GM12878 (cell line): ENCODE data around the gene CHIC2. TPM values are rescaled to one million over a fixed set of nuclear protein-coding genes. Genes with fewer than 3 reads are reported as not detected.

Experiments
- ATAC-seq: fragments of 200-7000 bp; cut with Tn5 transposase; 3 replicates; pipeline ENCODE4 v1.9.1; 2020; ENCODE audit warnings: mild to moderate bottlenecking, moderate library complexity
- BruUV-seq: library from RNA; stranded (reverse); fragments of 400-500 nt; replicated peaks from 2 replicates; lab custom pipeline; 2021; lab: Mats Ljungman, UMichigan
- CTCF ChIA-PET: fragments of 300-600 bp; sonication (Branson Sonifier 250); formaldehyde crosslinking; extraction: SDS; loops from one replicate; lab custom pipeline; 2021; ENCODE audit warnings: inconsistent platforms; lab: Yijun Ruan, JAX
- POLR2A ChIA-PET: fragments of 350-600 bp; formaldehyde crosslinking; extraction: SDS; loops from one replicate; lab custom pipeline; 2021; ENCODE audit warnings: inconsistent platforms; lab: Charles Lee
- RAD21 ChIA-PET: fragments of 300-600 bp; sonication (Branson Sonifier 250); formaldehyde crosslinking; loops from one replicate; lab custom pipeline; 2023; ENCODE audit warnings: antibody characterized with exemption; ENCODE audit not compliant: unreplicated experiment; lab: Charles Lee
- SMC1A ChIA-PET: fragments of 300-600 bp; sonication (Branson Sonifier 250); formaldehyde crosslinking; loops from one replicate; lab custom pipeline; 2023; ENCODE audit not compliant: unreplicated experiment, uncharacterized antibody; lab: Charles Lee
- DNase-seq: peaks from one replicate; pipeline ENCODE4 v3.0.0-alpha.2; 2011; ENCODE audit warnings: low read depth, low spot score
- FAIRE-seq: peaks from 3 replicates; lab custom pipeline; 2011; peaks lifted over from hg19 to GRCh38; lab: Jason Lieb, UNC
- H2AFZ ChIP-seq: 2 replicates; pipeline ENCODE4 v1.6.0; 2011; ENCODE audit warnings: low read depth, low read length, control low read depth; ENCODE audit not compliant: control insufficient read depth
- H3K27ac ChIP-seq: 2 replicates; pipeline ENCODE4 v1.5.1; 2011; ENCODE audit warnings: control low read depth; ENCODE audit not compliant: control insufficient read depth, insufficient read depth
- H3K27me3 ChIP-seq, 2 experiments: replicated peaks in 1 of 2; 2 replicates each; pipeline versions ENCODE4 v1.6.0 to v1.6.1; 2011; ENCODE audit warnings: low read length in 1 of 2; ENCODE audit not compliant: control insufficient read depth in 2 of 2, insufficient read depth in 2 of 2
- H3K36me3 ChIP-seq, 2 experiments: 2 replicates each; pipeline ENCODE4 v1.5.1; 2011; ENCODE audit warnings: low read length in 1 of 2; ENCODE audit not compliant: control insufficient read depth in 2 of 2, insufficient read depth in 2 of 2
- H3K4me1 ChIP-seq: 2 replicates; pipeline ENCODE4 v1.6.1; 2011; ENCODE audit warnings: mild to moderate bottlenecking, low read length, moderate library complexity, mixed read lengths; ENCODE audit not compliant: control insufficient read depth, insufficient read depth
- H3K4me2 ChIP-seq: 2 replicates; pipeline ENCODE4 v1.6.0; 2011; ENCODE audit warnings: control low read depth; ENCODE audit not compliant: control insufficient read depth, insufficient read depth
- H3K4me3 ChIP-seq: fragments of 200-600 bp; sonication (generic); 2 replicates; pipeline ENCODE4 v1.5.1; 2016
- H3K79me2 ChIP-seq: 2 replicates; pipeline ENCODE4 v1.6.0; 2011; ENCODE audit warnings: low read length; ENCODE audit not compliant: control insufficient read depth, insufficient read depth
- H3K9ac ChIP-seq: 2 replicates; pipeline ENCODE4 v1.8.0; 2011; ENCODE audit warnings: low read length, control low read depth, mixed read lengths; ENCODE audit not compliant: control insufficient read depth, insufficient read depth
- H3K9me3 ChIP-seq: replicated peaks from 3 replicates; pipeline ENCODE4 v1.5.1; 2011; ENCODE audit warnings: mild to moderate bottlenecking, low read length; ENCODE audit not compliant: control insufficient read depth, insufficient read depth
- H4K20me1 ChIP-seq: 2 replicates; pipeline ENCODE4 v1.6.0; 2011; ENCODE audit not compliant: control insufficient read depth, insufficient read depth
- CBX5 ChIP-seq: sonication (generic); IDR thresholded peaks from 2 replicates; pipeline ENCODE4 v1.6.1; 2016; ENCODE audit warnings: low read depth, moderate library complexity, mild to moderate bottlenecking, inconsistent platforms
- HDGF ChIP-seq: fragments of 450-650 bp; IDR thresholded peaks from 2 replicates; pipeline ENCODE4 v1.6.1; 2016; ENCODE audit warnings: antibody characterized with exemption
- NFYB ChIP-seq: IDR thresholded peaks from 2 replicates; pipeline ENCODE4 v1.6.1; 2011; ENCODE audit warnings: low read depth, mild to moderate bottlenecking, low read length, improper control_type of control experiment, moderate library complexity; ENCODE audit not compliant: insufficient read depth
- RELA ChIP-seq: fragments of 450-650 bp; IDR thresholded peaks from 2 replicates; pipeline ENCODE4 v1.8.0; 2014; ENCODE audit warnings: borderline replicate concordance; ENCODE audit not compliant: partially characterized antibody
- TAF1 ChIP-seq: IDR thresholded peaks from 2 replicates; pipeline ENCODE4 v1.6.1; 2011; ENCODE audit warnings: mild to moderate bottlenecking, low read depth, low read length, borderline replicate concordance
- TARDBP ChIP-seq: IDR thresholded peaks from 2 replicates; pipeline ENCODE4 v1.6.1; 2016; ENCODE audit warnings: borderline replicate concordance
- ZBTB33 ChIP-seq: fragments of 450-650 bp; IDR thresholded peaks from 2 replicates; pipeline ENCODE4 v1.6.1; 2017; ENCODE audit warnings: mild to moderate bottlenecking
- WGBS: methylation state at CpG from one replicate; pipeline ENCODE4 v1.1.6; 2016; ENCODE audit warnings: low lambda C conversion rate; ENCODE audit not compliant: insufficient replicate concordance, insufficient coverage; ENCODE audit errors: missing lambda C conversion rate; 5-methylcytosine and 5-hydroxymethylcytosine counted together
- in situ Hi-C: fragments of 300-500 bp; cut with MboI; formaldehyde crosslinking; loops from 9 replicates; pipeline ENCODE4 v1.14.3; 2018; ENCODE audit warnings: mixed read lengths
- intact Hi-C: fragments of 100-400 bp; cut with micrococcal nuclease; formaldehyde crosslinking; loops from one replicate; pipeline ENCODE4 v1.14.2; 2022; ENCODE audit not compliant: unreplicated experiment
- polyA plus RNA-seq, 11 experiments: library from polyadenylated mRNA; depleted of rRNA in 4 of 11; unstranded in 6 of 11; stranded (reverse) in 5 of 11; fragments of >200 nt; fragmentation: Nextera tagmentation in 4 of 11; fragmentation: Illumina TruSeq in 1 of 11; extraction: Ambion mirVana in 4 of 11; extraction: Trizol in 1 of 11; gene quantifications; 1 replicate in 1 of 11; 2 replicates in 10 of 11; pipeline versions ENCODE4 v1.2.1 to v1.2.3, GENCODE V29; 2011 to 2016; ENCODE audit warnings: inconsistent platforms in 2 of 11, missing spikeins in 2 of 11, low read depth in 1 of 11
- total RNA-seq, 4 experiments: library from RNA; depleted of rRNA in 3 of 4; stranded (reverse); fragments of >200 nt in 3 of 4; fragmentation: Illumina TruSeq in 1 of 4; extraction: Trizol in 1 of 4; gene quantifications; 2 replicates each; pipeline versions ENCODE4 v1.2.1 to v1.2.3, GENCODE V29; 2013 to 2021
- TF ChIP-seq, protein P1 (sequence below): fragments of 450-650 bp; formaldehyde crosslinking; IDR thresholded peaks from 2 replicates; pipeline ENCODE4 v1.5.0; 2022; ENCODE audit warnings: mild to moderate bottlenecking, missing genetic modification characterization
- TF ChIP-seq, protein P2 (sequence below): fragments of 150-350 bp; IDR thresholded peaks from 2 replicates; pipeline ENCODE4 v1.6.1; 2014; ENCODE audit warnings: mild to moderate bottlenecking, low read depth, low read length
- TF ChIP-seq, protein P3 (sequence below): fragments of 450-650 bp; conservative IDR thresholded peaks from 2 replicates; pipeline ENCODE4 v1.6.1; 2017; ENCODE audit warnings: mild to moderate bottlenecking, moderate library complexity

Gene CHIC2
- total and polyA plus RNA-seq, 10 of the 15 experiments (the other 5 are each of a cell fraction or from before 2014, with no cell fraction given) = 0.80 to 24.4 (median 12.2) TPM

DNA sequence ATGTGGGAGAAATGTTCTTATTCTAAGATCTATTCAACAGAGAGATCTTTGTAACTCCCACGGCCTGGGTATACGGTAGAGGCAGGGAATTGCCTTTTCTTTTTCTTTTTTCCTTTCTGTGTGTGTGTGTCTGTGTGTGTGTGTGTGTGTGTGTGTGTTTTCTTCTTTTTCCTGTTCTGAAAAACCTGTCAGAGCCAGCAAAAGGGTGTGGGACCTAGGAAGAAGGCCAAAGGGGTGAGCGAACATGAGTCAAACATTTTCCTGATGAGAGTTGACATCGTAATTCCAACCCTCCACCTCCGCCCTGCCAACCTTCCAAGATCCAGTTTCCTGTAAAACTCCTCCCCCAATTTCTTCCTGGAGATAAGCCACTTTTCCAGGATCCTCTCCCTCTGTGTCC is 2.8 kb upstream of the CHIC2 start (continued):
- no peak for TF ChIP-seq TARDBP

DNA sequence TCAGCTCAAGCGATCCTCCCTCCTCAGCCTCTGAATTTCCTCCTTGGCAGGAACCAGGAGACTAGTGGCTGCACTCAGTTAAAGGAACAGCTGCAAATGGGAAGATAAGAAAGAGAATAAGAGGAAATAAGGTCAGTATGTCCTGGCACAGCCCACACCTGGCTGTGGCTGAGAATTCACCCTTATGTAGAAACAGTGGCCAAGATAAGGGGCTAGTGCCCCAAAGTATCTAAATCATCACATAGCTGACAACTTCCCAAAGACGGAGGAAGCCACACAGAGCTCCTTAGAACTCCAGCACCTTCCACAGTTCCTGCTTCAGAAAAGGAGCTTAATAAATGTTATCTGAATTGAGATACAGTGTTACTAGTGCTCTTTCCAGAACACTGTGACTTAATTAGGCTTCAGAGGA is 2.3 kb upstream of the CHIC2 start:
- in situ Hi-C loops = no loop called here
- intact Hi-C loops = loop anchor here (10.0 kb wide), 2 partner anchors 362 to 1352 kb away; no protein-coding TSS in a partner anchor
- CTCF ChIA-PET = interaction anchor here (1.2 kb wide), 1 partner anchor 9 kb away, joined by 3 read pairs; no protein-coding TSS in a partner anchor
- TF ChIP-seq, protein P1, sequence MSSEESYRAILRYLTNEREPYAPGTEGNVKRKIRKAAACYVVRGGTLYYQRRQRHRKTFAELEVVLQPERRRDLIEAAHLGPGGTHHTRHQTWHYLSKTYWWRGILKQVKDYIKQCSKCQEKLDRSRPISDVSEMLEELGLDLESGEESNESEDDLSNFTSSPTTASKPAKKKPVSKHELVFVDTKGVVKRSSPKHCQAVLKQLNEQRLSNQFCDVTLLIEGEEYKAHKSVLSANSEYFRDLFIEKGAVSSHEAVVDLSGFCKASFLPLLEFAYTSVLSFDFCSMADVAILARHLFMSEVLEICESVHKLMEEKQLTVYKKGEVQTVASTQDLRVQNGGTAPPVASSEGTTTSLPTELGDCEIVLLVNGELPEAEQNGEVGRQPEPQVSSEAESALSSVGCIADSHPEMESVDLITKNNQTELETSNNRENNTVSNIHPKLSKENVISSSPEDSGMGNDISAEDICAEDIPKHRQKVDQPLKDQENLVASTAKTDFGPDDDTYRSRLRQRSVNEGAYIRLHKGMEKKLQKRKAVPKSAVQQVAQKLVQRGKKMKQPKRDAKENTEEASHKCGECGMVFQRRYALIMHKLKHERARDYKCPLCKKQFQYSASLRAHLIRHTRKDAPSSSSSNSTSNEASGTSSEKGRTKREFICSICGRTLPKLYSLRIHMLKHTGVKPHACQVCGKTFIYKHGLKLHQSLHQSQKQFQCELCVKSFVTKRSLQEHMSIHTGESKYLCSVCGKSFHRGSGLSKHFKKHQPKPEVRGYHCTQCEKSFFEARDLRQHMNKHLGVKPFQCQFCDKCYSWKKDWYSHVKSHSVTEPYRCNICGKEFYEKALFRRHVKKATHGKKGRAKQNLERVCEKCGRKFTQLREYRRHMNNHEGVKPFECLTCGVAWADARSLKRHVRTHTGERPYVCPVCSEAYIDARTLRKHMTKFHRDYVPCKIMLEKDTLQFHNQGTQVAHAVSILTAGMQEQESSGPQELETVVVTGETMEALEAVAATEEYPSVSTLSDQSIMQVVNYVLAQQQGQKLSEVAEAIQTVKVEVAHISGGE (CRISPR knock-in tag) = no peak
- TF ChIP-seq TAF1 = no peak
- TF ChIP-seq, protein P2, sequence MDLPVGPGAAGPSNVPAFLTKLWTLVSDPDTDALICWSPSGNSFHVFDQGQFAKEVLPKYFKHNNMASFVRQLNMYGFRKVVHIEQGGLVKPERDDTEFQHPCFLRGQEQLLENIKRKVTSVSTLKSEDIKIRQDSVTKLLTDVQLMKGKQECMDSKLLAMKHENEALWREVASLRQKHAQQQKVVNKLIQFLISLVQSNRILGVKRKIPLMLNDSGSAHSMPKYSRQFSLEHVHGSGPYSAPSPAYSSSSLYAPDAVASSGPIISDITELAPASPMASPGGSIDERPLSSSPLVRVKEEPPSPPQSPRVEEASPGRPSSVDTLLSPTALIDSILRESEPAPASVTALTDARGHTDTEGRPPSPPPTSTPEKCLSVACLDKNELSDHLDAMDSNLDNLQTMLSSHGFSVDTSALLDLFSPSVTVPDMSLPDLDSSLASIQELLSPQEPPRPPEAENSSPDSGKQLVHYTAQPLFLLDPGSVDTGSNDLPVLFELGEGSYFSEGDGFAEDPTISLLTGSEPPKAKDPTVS = no peak
- no peak for TF ChIP-seq CBX5
- no peak for TF ChIP-seq RELA
- TF ChIP-seq ZBTB33 = no peak
- TF ChIP-seq, protein P3, sequence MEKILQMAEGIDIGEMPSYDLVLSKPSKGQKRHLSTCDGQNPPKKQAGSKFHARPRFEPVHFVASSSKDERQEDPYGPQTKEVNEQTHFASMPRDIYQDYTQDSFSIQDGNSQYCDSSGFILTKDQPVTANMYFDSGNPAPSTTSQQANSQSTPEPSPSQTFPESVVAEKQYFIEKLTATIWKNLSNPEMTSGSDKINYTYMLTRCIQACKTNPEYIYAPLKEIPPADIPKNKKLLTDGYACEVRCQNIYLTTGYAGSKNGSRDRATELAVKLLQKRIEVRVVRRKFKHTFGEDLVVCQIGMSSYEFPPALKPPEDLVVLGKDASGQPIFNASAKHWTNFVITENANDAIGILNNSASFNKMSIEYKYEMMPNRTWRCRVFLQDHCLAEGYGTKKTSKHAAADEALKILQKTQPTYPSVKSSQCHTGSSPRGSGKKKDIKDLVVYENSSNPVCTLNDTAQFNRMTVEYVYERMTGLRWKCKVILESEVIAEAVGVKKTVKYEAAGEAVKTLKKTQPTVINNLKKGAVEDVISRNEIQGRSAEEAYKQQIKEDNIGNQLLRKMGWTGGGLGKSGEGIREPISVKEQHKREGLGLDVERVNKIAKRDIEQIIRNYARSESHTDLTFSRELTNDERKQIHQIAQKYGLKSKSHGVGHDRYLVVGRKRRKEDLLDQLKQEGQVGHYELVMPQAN = no peak
- no peak for TF ChIP-seq NFYB
- TF ChIP-seq HDGF = no peak

More for the DNA sequence above, 2.3 kb upstream of the CHIC2 start:
- no peak overlapping the region for H3K27ac ChIP-seq
- no peaks in the 10 kb centered on the region for H3K9me3 ChIP-seq
- no peak overlapping the region for H3K4me3 ChIP-seq
- SMC1A ChIA-PET = interaction anchor here (0.6 to 1.8 kb wide), 3 partner anchors 9 to 50 kb away, joined by 3 to 6 read pairs (median 4); no protein-coding TSS in a partner anchor
- DNase-seq (no peak), FAIRE-seq (no peak), ATAC-seq (no peak)
- H4K20me1 ChIP-seq = no peaks in the 10 kb centered on the region
- BruUV-seq = no TSS peak
- no peak overlapping the region for H3K9ac ChIP-seq
- no peaks in the 10 kb centered on the region for H3K36me3 ChIP-seq
- 55% methylated on average over 2 of the region's 2 CpGs for WGBS
- H2AFZ ChIP-seq = no peak overlapping the region
- no peaks in the 10 kb centered on the region for H3K27me3 ChIP-seq
- no peaks in the 10 kb centered on the region for H3K4me1 ChIP-seq
- H3K4me2 ChIP-seq = no peak overlapping the region
- RAD21 ChIA-PET = no interaction called here
- H3K79me2 ChIP-seq = peaks cover 24% of the 10 kb centered on the region
- POLR2A ChIA-PET = interaction anchor here (0.6 kb wide), 1 partner anchor 18 kb away, joined by 7 read pairs; no protein-coding TSS in a partner anchor
